Body of pancreas (tissue), 4 donors: Measurements from ENCODE around the gene ACSL6.

Experiments used
- POLR2A ChIP-seq, 3 donors: fragments of 450-650 bp; IDR thresholded peaks; one replicate each; pipeline ENCODE4 v1.6.1; 2016; ENCODE audit warnings: antibody characterized with exemption in 3 of 3, mild to moderate bottlenecking in 2 of 3
- TF ChIP-seq, protein P1 (sequence below), 7 experiments: fragments of 450-650 bp in 4 of 7; fragments of 200-600 bp in 3 of 7; sonication (generic) in 3 of 7; IDR thresholded peaks; one replicate each; pipeline ENCODE4 v1.5.1; 2016 to 2019; ENCODE audit warnings: antibody characterized with exemption in 7 of 7

DNA sequence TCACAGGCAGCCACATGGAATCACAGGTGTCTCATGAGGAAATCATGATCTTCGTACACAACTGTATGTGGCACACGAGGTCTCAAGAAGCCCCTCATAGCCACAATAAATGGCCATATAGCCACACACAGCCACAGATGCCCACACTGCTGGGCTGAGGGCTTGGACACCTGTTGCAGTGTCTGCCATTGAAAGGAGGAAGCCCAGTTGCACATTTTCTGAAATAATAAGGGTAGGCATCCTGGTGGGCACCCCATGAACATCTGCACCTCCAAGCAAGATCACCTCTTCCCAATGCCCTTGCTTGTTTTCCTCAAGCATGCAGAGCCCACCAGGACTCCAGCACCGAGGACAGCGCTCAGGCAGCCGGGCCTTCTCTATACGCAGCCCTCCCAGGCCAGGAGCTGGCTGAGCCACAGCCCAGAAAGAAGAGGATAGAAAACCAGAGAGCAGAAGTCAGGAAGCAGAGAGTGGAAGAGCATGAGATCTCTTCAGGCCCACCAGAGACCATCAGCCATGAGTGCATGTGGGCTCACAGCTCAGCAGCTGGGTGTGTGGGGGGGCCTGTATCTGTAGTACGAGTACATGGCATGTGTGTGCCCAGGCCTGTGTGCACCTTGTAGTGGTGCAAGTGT, 1.0 kb upstream of the ACSL6 start:
- TF ChIP-seq, protein P1, sequence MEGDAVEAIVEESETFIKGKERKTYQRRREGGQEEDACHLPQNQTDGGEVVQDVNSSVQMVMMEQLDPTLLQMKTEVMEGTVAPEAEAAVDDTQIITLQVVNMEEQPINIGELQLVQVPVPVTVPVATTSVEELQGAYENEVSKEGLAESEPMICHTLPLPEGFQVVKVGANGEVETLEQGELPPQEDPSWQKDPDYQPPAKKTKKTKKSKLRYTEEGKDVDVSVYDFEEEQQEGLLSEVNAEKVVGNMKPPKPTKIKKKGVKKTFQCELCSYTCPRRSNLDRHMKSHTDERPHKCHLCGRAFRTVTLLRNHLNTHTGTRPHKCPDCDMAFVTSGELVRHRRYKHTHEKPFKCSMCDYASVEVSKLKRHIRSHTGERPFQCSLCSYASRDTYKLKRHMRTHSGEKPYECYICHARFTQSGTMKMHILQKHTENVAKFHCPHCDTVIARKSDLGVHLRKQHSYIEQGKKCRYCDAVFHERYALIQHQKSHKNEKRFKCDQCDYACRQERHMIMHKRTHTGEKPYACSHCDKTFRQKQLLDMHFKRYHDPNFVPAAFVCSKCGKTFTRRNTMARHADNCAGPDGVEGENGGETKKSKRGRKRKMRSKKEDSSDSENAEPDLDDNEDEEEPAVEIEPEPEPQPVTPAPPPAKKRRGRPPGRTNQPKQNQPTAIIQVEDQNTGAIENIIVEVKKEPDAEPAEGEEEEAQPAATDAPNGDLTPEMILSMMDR (IDR thresholded peaks at IDR 0.05) = no peak
- TF ChIP-seq POLR2A (IDR thresholded peaks at IDR 0.05) = no peak
